GM12873 (cell line): ENCODE measurements around the gene NAALADL2.

Experiments used
- TF ChIP-seq, protein P1 (sequence below): IDR thresholded peaks from 2 replicates; pipeline ENCODE4 v1.5.1; 2012; ENCODE audit warnings: low read depth, mild to moderate bottlenecking, moderate library complexity, low read length, control low read depth; ENCODE audit not compliant: insufficient read depth; ENCODE audit errors: missing control alignments

The NAALADL2 gene

GRCh38 chr3:175046601-175047000, 187.5 kb downstream of the NAALADL2 start:
- TF ChIP-seq, protein P1, sequence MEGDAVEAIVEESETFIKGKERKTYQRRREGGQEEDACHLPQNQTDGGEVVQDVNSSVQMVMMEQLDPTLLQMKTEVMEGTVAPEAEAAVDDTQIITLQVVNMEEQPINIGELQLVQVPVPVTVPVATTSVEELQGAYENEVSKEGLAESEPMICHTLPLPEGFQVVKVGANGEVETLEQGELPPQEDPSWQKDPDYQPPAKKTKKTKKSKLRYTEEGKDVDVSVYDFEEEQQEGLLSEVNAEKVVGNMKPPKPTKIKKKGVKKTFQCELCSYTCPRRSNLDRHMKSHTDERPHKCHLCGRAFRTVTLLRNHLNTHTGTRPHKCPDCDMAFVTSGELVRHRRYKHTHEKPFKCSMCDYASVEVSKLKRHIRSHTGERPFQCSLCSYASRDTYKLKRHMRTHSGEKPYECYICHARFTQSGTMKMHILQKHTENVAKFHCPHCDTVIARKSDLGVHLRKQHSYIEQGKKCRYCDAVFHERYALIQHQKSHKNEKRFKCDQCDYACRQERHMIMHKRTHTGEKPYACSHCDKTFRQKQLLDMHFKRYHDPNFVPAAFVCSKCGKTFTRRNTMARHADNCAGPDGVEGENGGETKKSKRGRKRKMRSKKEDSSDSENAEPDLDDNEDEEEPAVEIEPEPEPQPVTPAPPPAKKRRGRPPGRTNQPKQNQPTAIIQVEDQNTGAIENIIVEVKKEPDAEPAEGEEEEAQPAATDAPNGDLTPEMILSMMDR, result no peak

GRCh38 chr3:175047786-175048185, 188.7 kb downstream of the NAALADL2 start:
- TF ChIP-seq, protein P1, result no peak

GRCh38 chr3:175057401-175057800, 198.3 kb downstream of the NAALADL2 start:
- TF ChIP-seq, protein P1, result no peak

DNA sequence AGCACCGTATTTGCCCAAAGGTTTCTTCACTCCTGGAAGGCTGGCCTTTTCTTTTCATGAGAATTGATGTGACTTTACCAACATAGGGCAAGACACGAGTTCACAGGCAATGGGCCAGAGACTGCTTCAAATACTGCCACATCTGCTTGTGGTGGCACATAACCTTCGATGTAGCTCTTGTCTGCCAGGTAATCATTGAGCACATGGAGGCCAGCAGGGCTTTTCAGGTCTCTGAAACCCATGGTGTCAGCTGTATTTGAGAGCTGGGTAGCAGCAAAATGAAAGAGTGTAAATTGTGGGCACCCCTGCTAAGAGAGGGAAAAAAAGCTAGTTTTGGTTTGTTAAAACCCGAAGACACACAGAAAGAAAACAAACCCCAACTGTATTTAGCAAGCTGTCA, 200.7 kb downstream of the NAALADL2 start:
- TF ChIP-seq, protein P1, result no peak

GRCh38 chr3:175065497-175065896, 206.4 kb downstream of the NAALADL2 start:
- TF ChIP-seq, protein P1, result no peak

GRCh38 chr3:175066617-175067415, 207.7 kb downstream of the NAALADL2 start:
- TF ChIP-seq, protein P1, result no peak

- TF ChIP-seq, protein P1, result no peak
These were observed 209.5 kb downstream of the NAALADL2 start for GRCh38 chr3:175068587-175068986.
